Neural progenitor cell (in vitro differentiated cells): ENCODE measurements around the gene HLA-DMB. TPM values are rescaled to one million over a fixed set of nuclear protein-coding genes. Genes with fewer than 3 reads are reported as not detected.

Source experiments
- DNase-seq: peaks from one replicate; pipeline ENCODE4 v3.0.0-alpha.2; 2016; ENCODE audit warnings: low spot score
- H2AFZ ChIP-seq: fragments of 200-600 bp; sonication (generic); replicated peaks from 2 replicates; pipeline ENCODE4 v1.6.1; 2016; ENCODE audit warnings: antibody characterized with exemption
- H3F3A ChIP-seq: fragments of 200-600 bp; sonication (generic); 2 replicates; pipeline ENCODE4 v1.6.1; 2016; ENCODE audit warnings: antibody characterized with exemption, low read depth
- H3K27ac ChIP-seq: fragments of 200-600 bp; sonication (generic); 2 replicates; pipeline ENCODE4 v1.5.1; 2016; ENCODE audit warnings: mild to moderate bottlenecking
- H3K27me3 ChIP-seq: fragments of 200-600 bp; sonication (generic); 2 replicates; pipeline ENCODE4 v1.6.1; 2016; ENCODE audit warnings: mild to moderate bottlenecking, moderate library complexity
- H3K36me3 ChIP-seq: fragments of 200-600 bp; sonication (generic); 2 replicates; pipeline ENCODE4 v1.5.1; 2016
- H3K4me1 ChIP-seq: fragments of 200-600 bp; sonication (generic); 2 replicates; pipeline ENCODE4 v1.6.1; 2016; ENCODE audit warnings: mixed run types
- H3K4me2 ChIP-seq: fragments of 200-600 bp; sonication (generic); 2 replicates; pipeline ENCODE4 v1.6.1; 2016
- H3K4me3 ChIP-seq: fragments of 200-600 bp; sonication (generic); 2 replicates; pipeline ENCODE4 v1.5.1; 2016
- H3K79me2 ChIP-seq: fragments of 200-600 bp; sonication (generic); 2 replicates; pipeline ENCODE4 v1.6.1; 2016; ENCODE audit warnings: low read depth
- H3K9ac ChIP-seq: fragments of 200-600 bp; sonication (generic); 2 replicates; pipeline ENCODE4 v1.6.1; 2016
- H3K9me3 ChIP-seq: fragments of 200-600 bp; sonication (generic); 2 replicates; pipeline ENCODE4 v1.5.1; 2016; ENCODE audit warnings: low read depth
- H4K20me1 ChIP-seq: fragments of 200-600 bp; sonication (generic); 2 replicates; pipeline ENCODE4 v1.6.1; 2016; ENCODE audit warnings: low read depth
- H3K27ac Mint-ChIP-seq: 3 replicates; pipeline ENCODE4 v1.8.0; 2021; ENCODE audit warnings: mixed read lengths
- H3K27me3 Mint-ChIP-seq: 2 replicates; pipeline ENCODE4 v1.8.0; 2022; ENCODE audit warnings: low read depth, mild to moderate bottlenecking, inconsistent platforms, moderate library complexity, mixed read lengths; ENCODE audit not compliant: insufficient read depth
- H3K36me3 Mint-ChIP-seq: 3 replicates; pipeline ENCODE4 v1.8.0; 2021; ENCODE audit warnings: mixed read lengths
- H3K4me1 Mint-ChIP-seq: 3 replicates; pipeline ENCODE4 v1.8.0; 2021; ENCODE audit warnings: mixed read lengths
- H3K4me3 Mint-ChIP-seq: 3 replicates; pipeline ENCODE4 v1.8.0; 2021; ENCODE audit warnings: mild to moderate bottlenecking, moderate library complexity, mixed read lengths
- H3K9me3 Mint-ChIP-seq: 3 replicates; pipeline ENCODE4 v1.8.0; 2020; ENCODE audit warnings: mixed read lengths
- EZH2 ChIP-seq: fragments of 200-600 bp; sonication (generic); IDR thresholded peaks from 2 replicates; pipeline ENCODE4 v1.6.1; 2017; ENCODE audit warnings: antibody characterized with exemption, mild to moderate bottlenecking, moderate library complexity
- EZH2phosphoT487 ChIP-seq: fragments of 200-600 bp; sonication (generic); IDR thresholded peaks from 2 replicates; pipeline ENCODE4 v1.6.1; 2017; ENCODE audit warnings: antibody characterized with exemption
- total RNA-seq: library from RNA; depleted of rRNA; stranded (reverse); fragments of >200 nt; gene quantifications from 2 replicates; pipeline ENCODE4 v1.2.3, GENCODE V29; 2015; ENCODE audit warnings: low replicate concordance
- TF ChIP-seq, protein P1 (sequence below): fragments of 200-600 bp; sonication (generic); IDR thresholded peaks from 2 replicates; pipeline ENCODE4 v1.5.1; 2017; ENCODE audit warnings: antibody characterized with exemption, mild to moderate bottlenecking

The HLA-DMB gene
- total RNA-seq, 1 donor from 2014 or later: 4.5 TPM

DNA sequence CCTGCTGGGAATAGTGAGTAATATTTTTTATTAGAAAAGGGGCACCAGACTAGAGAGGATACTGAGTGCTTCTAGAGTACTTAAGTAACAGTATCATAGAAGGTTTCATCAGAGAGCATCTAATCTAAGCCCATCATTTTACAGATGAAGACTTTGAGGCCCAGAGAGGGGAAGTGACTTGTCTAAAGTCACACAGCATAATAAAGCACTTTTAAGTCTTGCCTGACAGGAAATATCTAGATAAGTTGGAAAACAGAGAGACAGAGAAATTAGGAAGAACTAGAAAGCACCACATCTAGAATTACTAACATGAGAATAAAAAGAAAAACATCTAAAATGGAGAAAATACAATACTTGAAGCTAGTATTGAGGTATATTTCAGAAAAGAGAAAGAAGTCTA is 6.1 kb upstream of the HLA-DMB start:
- H3F3A ChIP-seq: no peaks in the 10 kb centered on the region
- H3K9me3 Mint-ChIP-seq: peaks cover 8% of the 10 kb centered on the region
- no peak overlapping the region for H3K9ac ChIP-seq
- no peak overlapping the region for H3K4me3 Mint-ChIP-seq
- no peak overlapping the region for H3K4me3 ChIP-seq
- no peaks in the 10 kb centered on the region for H3K79me2 ChIP-seq
- H3K4me1 Mint-ChIP-seq: no peaks in the 10 kb centered on the region
- no peak for DNase-seq
- H3K9me3 ChIP-seq: no peaks in the 10 kb centered on the region
- no peak overlapping the region for H3K27ac Mint-ChIP-seq
- no peaks in the 10 kb centered on the region for H3K27me3 ChIP-seq
- peaks cover 15% of the 10 kb centered on the region for H3K27me3 Mint-ChIP-seq
- H3K27ac ChIP-seq: no peak overlapping the region
- H3K4me1 ChIP-seq: no peaks in the 10 kb centered on the region
- no peaks in the 10 kb centered on the region for H4K20me1 ChIP-seq
- no peaks in the 10 kb centered on the region for H3K36me3 ChIP-seq
- no peak overlapping the region for H3K4me2 ChIP-seq
- no peak overlapping the region for H2AFZ ChIP-seq
- no peaks in the 10 kb centered on the region for H3K36me3 Mint-ChIP-seq
- TF ChIP-seq, protein P1, sequence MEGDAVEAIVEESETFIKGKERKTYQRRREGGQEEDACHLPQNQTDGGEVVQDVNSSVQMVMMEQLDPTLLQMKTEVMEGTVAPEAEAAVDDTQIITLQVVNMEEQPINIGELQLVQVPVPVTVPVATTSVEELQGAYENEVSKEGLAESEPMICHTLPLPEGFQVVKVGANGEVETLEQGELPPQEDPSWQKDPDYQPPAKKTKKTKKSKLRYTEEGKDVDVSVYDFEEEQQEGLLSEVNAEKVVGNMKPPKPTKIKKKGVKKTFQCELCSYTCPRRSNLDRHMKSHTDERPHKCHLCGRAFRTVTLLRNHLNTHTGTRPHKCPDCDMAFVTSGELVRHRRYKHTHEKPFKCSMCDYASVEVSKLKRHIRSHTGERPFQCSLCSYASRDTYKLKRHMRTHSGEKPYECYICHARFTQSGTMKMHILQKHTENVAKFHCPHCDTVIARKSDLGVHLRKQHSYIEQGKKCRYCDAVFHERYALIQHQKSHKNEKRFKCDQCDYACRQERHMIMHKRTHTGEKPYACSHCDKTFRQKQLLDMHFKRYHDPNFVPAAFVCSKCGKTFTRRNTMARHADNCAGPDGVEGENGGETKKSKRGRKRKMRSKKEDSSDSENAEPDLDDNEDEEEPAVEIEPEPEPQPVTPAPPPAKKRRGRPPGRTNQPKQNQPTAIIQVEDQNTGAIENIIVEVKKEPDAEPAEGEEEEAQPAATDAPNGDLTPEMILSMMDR: no peak
- no peak for TF ChIP-seq EZH2phosphoT487
- no peak for TF ChIP-seq EZH2

DNA sequence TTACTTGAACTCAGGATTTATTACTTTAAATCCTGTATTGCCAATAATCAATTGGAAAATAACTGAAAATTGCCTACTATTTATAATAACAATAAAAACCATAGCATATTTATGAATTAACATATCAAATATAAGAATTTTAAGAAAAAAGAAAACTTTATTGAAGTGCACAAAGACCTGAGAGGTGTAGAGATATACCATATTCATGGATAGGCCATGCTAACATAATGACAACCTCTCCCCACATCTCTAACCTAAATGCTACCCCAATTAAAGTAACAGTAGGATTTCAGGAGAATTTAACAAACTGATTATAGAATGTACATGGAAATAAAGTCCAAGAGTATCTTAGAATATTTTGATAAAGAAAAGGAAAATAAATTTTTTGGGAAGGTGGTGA is 5.1 kb upstream of the HLA-DMB start:
- Mint-ChIP-seq H3K4me3 (no peak overlapping the region), H3K36me3 (no peaks in the 10 kb centered on the region), H3K4me1 (peaks cover 7% of the 10 kb centered on the region), H3K9me3 (peaks cover 8% of the 10 kb centered on the region), H3K27me3 (peaks cover 14% of the 10 kb centered on the region), H3K27ac (no peak overlapping the region)
- no peak overlapping the region for H3K9ac ChIP-seq
- H3K27ac ChIP-seq: no peak overlapping the region
- no peak for TF ChIP-seq EZH2
- TF ChIP-seq EZH2phosphoT487: no peak
- TF ChIP-seq, protein P1: no peak
- no peaks in the 10 kb centered on the region for H3F3A ChIP-seq
- no peaks in the 10 kb centered on the region for H3K27me3 ChIP-seq
- no peaks in the 10 kb centered on the region for H3K9me3 ChIP-seq
- peaks cover 6% of the 10 kb centered on the region for H3K4me1 ChIP-seq
- DNase-seq: no peak
- H3K4me3 ChIP-seq: no peak overlapping the region
- no peak overlapping the region for H3K4me2 ChIP-seq
- no peak overlapping the region for H2AFZ ChIP-seq
- no peaks in the 10 kb centered on the region for H3K36me3 ChIP-seq
- no peaks in the 10 kb centered on the region for H3K79me2 ChIP-seq
- no peaks in the 10 kb centered on the region for H4K20me1 ChIP-seq

DNA sequence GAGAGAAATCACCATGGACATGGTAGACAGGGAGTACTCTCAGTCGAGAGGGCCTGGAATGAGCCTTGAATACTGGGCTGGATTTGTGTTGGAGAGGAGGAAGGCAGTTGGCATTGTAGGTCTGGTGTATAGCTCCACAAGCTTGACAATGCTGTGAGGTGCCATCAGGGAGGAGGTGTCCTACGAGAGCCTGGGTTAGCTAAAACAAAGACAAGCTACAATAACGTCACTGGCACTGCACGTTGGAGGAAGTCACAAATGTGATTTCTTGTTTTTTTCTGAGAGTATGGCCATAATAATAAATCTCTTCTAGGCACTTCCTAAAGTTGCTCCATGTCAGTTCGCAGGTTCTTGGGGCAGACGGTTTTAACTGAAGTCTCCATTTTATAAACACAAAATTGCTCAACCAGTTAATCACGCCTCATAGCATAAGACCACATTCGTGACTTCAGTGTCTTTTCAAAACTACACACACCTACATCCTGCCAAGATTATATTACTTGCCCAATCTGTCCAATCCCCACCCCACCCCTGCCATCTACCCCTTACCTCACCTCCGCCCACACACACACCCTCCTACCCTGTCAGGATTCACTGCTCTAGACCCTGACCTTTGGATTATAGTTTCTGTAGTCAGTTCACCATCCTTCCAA is 4.4 kb upstream of the HLA-DMB start:
- peaks cover 8% of the 10 kb centered on the region for H3K9me3 Mint-ChIP-seq
- no peak overlapping the region for H3K27ac Mint-ChIP-seq
- H3K27me3 Mint-ChIP-seq: peaks cover 14% of the 10 kb centered on the region
- Histone ChIP-seq H3K4me1 (peaks cover 6% of the 10 kb centered on the region), H2AFZ (no peak overlapping the region), H3F3A (no peaks in the 10 kb centered on the region), H3K79me2 (no peaks in the 10 kb centered on the region), H3K36me3 (no peaks in the 10 kb centered on the region), H3K4me2 (no peak overlapping the region), H3K27ac (no peak overlapping the region), H3K9ac (no peak overlapping the region), H4K20me1 (no peaks in the 10 kb centered on the region), H3K9me3 (no peaks in the 10 kb centered on the region), H3K27me3 (no peaks in the 10 kb centered on the region), H3K4me3 (no peak overlapping the region)
- peaks cover 10% of the 10 kb centered on the region for H3K4me1 Mint-ChIP-seq
- TF ChIP-seq EZH2phosphoT487 (no peak), EZH2 (no peak)
- TF ChIP-seq, protein P1: no peak
- no peaks in the 10 kb centered on the region for H3K36me3 Mint-ChIP-seq
- no peak overlapping the region for H3K4me3 Mint-ChIP-seq
- DNase-seq: no peak
